HEK293T (cell line): ENCODE measurements around the gene PLCL2.

ENCODE experiments used
- ARNT ChIP-seq: fragments of 450-650 bp; IDR thresholded peaks from 2 replicates; pipeline ENCODE4 v1.6.1; 2017; ENCODE audit warnings: mild to moderate bottlenecking
- BHLHE40 ChIP-seq: fragments of 450-650 bp; IDR thresholded peaks from 2 replicates; pipeline ENCODE4 v1.6.1; 2016; ENCODE audit warnings: mild to moderate bottlenecking, moderate library complexity, borderline replicate concordance
- CTBP1 ChIP-seq: fragments of 450-650 bp; IDR thresholded peaks from 2 replicates; pipeline ENCODE4 v1.6.1; 2016; ENCODE audit warnings: borderline replicate concordance
- ELF4 ChIP-seq: fragments of 450-650 bp; IDR thresholded peaks from 2 replicates; pipeline ENCODE4 v1.6.1; 2017; ENCODE audit warnings: antibody characterized with exemption
- FOXA1 ChIP-seq: fragments of 450-650 bp; IDR thresholded peaks from 2 replicates; pipeline ENCODE4 v1.6.1; 2016; ENCODE audit warnings: mild to moderate bottlenecking
- FOXK2 ChIP-seq: fragments of 450-650 bp; IDR thresholded peaks from 2 replicates; pipeline ENCODE4 v1.6.1; 2016; ENCODE audit warnings: mild to moderate bottlenecking
- L3MBTL2 ChIP-seq: fragments of 450-650 bp; conservative IDR thresholded peaks from 2 replicates; pipeline ENCODE4 v1.6.1; 2016; ENCODE audit warnings: mild to moderate bottlenecking
- LEF1 ChIP-seq: fragments of 450-650 bp; IDR thresholded peaks from 2 replicates; pipeline ENCODE4 v1.6.1; 2017; ENCODE audit warnings: mild to moderate bottlenecking, borderline replicate concordance
- NFRKB ChIP-seq: fragments of 450-650 bp; IDR thresholded peaks from 2 replicates; pipeline ENCODE4 v1.6.1; 2016; ENCODE audit warnings: mild to moderate bottlenecking, moderate library complexity
- SP1 ChIP-seq: fragments of 450-650 bp; IDR thresholded peaks from 2 replicates; pipeline ENCODE4 v1.6.1; 2017
- TARDBP ChIP-seq: fragments of 450-650 bp; IDR thresholded peaks from 2 replicates; pipeline ENCODE4 v1.6.1; 2016
- TF ChIP-seq, protein P1 (sequence below): fragments of 450-650 bp; IDR thresholded peaks from 2 replicates; pipeline ENCODE4 v1.6.1; 2016

DNA sequence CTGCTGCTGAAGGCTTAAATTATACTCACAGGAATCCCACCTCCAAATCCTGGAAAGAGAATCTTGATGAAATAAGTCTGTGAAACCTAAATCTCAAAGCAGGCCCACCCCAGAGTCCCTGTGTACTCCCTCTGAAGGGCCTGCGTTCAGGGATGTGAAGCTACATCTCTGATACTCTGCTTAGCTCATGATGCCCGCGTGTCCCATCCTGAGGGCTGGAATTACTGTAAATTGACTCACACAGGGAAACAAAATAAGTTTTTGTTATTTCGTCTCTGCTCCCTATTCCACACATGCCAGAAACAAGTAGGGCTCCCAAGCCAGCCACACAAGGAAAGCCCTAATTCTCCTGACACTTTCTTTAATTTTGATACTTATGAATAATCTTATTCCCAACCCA lies 10.9 kb upstream of the PLCL2 start:
- TF ChIP-seq, protein P1, sequence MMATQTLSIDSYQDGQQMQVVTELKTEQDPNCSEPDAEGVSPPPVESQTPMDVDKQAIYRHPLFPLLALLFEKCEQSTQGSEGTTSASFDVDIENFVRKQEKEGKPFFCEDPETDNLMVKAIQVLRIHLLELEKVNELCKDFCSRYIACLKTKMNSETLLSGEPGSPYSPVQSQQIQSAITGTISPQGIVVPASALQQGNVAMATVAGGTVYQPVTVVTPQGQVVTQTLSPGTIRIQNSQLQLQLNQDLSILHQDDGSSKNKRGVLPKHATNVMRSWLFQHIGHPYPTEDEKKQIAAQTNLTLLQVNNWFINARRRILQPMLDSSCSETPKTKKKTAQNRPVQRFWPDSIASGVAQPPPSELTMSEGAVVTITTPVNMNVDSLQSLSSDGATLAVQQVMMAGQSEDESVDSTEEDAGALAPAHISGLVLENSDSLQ: no peak
- no peak for TF ChIP-seq SP1
- TF ChIP-seq TARDBP: no peak
- TF ChIP-seq NFRKB: no peak
- TF ChIP-seq FOXK2: no peak
- TF ChIP-seq ELF4: no peak
- TF ChIP-seq FOXA1: no peak
- TF ChIP-seq ARNT: no peak
- no peak for TF ChIP-seq LEF1
- no peak for TF ChIP-seq L3MBTL2
- no peak for TF ChIP-seq CTBP1
- no peak for TF ChIP-seq BHLHE40
